ENCODE measurements around the gene LCE1F. TPM values are rescaled to one million over a fixed set of nuclear protein-coding genes. Genes with fewer than 3 reads are reported as not detected.

LCE1F gene
- polyA plus RNA-seq, 1 of the 3 experiments (the other 2 are of a cell fraction) = not detected

DNA sequence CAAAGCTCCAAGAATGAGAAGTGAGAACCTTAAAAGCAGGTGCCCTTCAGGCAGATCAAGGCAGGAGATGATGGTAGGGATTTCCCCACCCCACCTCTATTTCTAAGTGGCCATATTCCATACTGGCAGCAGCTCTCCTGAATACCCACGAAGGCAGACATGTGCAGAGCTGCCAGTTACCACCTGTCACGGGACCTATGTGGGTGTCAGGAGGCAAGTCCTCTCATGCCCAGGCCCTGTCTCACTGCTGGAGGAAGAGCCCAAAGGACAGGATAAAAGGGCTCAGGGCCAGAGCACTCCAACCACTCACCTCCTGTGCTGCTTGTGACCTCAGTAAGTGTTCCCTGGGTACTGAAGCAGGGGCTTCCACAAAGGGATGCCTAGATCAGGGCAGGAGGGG, 36.1 kb downstream of the LCE1F start:
- Histone ChIP-seq H3K36me3 (replicated peaks in 1 of 2; ENCODE audit: control insufficient read depth in 1 of 2, insufficient read depth in 2 of 2, low read length in 1 of 2) (no peaks in the 10 kb centered on the region), H3K4me1 (ENCODE audit: control insufficient read depth in 1 of 2, insufficient read depth in 2 of 2, low read depth in 1 of 2, low read length in 1 of 2) (no peaks in the 10 kb centered on the region), H3K9me3 (no peaks in the 10 kb centered on the region), H3K27me3 (ENCODE audit: insufficient read depth) (no peaks in the 10 kb centered on the region), H4K20me1 (ENCODE audit: insufficient read depth) (no peaks in the 10 kb centered on the region), H3K9ac (no peak overlapping the region), H3K79me2 (ENCODE audit: insufficient read depth) (no peaks in the 10 kb centered on the region), H2AFZ (ENCODE audit: low read depth) (no peak overlapping the region), H3K27ac (ENCODE audit: low read depth in 2 of 2, low read length in 1 of 2) (no peak overlapping the region), H3K4me3 (ENCODE audit: low read depth in 2 of 2, low read length in 1 of 2) (no peak overlapping the region), H3F3A (replicated peaks; ENCODE audit: insufficient read depth) (no peaks in the 10 kb centered on the region), H3K4me2 (no peak overlapping the region), H3K9me2 (no peaks in the 10 kb centered on the region)
- no peak for DNase-seq
- ChIA-PET POLR2A (no interaction called here), CTCF (no interaction called here)
- TF ChIP-seq MEF2A (IDR thresholded peaks at IDR 0.05; ENCODE audit: borderline replicate concordance, low read depth) = no peak
- no peak for TF ChIP-seq RAD21 (IDR thresholded peaks at IDR 0.05; ENCODE audit: low read length)
- no peak for TF ChIP-seq FOXJ3 (CRISPR knock-in tag; IDR thresholded peaks at IDR 0.05)
- no peak for TF ChIP-seq RFX5 (IDR thresholded peaks at IDR 0.05; ENCODE audit: low read length)
- no peak for TF ChIP-seq CHD2 (IDR thresholded peaks at IDR 0.05; ENCODE audit: low read length, partially characterized antibody)
- TF ChIP-seq SMC3 (IDR thresholded peaks at IDR 0.05; ENCODE audit: low read depth, low read length) = no peak
- TF ChIP-seq, protein P1, sequence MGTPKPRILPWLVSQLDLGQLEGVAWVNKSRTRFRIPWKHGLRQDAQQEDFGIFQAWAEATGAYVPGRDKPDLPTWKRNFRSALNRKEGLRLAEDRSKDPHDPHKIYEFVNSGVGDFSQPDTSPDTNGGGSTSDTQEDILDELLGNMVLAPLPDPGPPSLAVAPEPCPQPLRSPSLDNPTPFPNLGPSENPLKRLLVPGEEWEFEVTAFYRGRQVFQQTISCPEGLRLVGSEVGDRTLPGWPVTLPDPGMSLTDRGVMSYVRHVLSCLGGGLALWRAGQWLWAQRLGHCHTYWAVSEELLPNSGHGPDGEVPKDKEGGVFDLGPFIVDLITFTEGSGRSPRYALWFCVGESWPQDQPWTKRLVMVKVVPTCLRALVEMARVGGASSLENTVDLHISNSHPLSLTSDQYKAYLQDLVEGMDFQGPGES (IDR thresholded peaks at IDR 0.05; ENCODE audit: low read depth, low read length) = no peak
- TF ChIP-seq EP300 (IDR thresholded peaks at IDR 0.05; ENCODE audit: borderline replicate concordance in 1 of 2, low read depth in 1 of 2, low read length in 1 of 2) = no peak
- TF ChIP-seq, protein P2, sequence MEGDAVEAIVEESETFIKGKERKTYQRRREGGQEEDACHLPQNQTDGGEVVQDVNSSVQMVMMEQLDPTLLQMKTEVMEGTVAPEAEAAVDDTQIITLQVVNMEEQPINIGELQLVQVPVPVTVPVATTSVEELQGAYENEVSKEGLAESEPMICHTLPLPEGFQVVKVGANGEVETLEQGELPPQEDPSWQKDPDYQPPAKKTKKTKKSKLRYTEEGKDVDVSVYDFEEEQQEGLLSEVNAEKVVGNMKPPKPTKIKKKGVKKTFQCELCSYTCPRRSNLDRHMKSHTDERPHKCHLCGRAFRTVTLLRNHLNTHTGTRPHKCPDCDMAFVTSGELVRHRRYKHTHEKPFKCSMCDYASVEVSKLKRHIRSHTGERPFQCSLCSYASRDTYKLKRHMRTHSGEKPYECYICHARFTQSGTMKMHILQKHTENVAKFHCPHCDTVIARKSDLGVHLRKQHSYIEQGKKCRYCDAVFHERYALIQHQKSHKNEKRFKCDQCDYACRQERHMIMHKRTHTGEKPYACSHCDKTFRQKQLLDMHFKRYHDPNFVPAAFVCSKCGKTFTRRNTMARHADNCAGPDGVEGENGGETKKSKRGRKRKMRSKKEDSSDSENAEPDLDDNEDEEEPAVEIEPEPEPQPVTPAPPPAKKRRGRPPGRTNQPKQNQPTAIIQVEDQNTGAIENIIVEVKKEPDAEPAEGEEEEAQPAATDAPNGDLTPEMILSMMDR (IDR thresholded peaks at IDR 0.05) = no peak
- TF ChIP-seq TCF12 (IDR thresholded peaks at IDR 0.05) = no peak
- TF ChIP-seq, protein P3, sequence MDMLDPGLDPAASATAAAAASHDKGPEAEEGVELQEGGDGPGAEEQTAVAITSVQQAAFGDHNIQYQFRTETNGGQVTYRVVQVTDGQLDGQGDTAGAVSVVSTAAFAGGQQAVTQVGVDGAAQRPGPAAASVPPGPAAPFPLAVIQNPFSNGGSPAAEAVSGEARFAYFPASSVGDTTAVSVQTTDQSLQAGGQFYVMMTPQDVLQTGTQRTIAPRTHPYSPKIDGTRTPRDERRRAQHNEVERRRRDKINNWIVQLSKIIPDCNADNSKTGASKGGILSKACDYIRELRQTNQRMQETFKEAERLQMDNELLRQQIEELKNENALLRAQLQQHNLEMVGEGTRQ (IDR thresholded peaks at IDR 0.05; ENCODE audit: borderline replicate concordance, low read depth, low read length) = no peak
- no peak for TF ChIP-seq JUND (IDR thresholded peaks at IDR 0.05)
- 0% methylated on average over 2 of the region's 2 CpGs for WGBS (ENCODE audit: low lambda C conversion rate)

DNA sequence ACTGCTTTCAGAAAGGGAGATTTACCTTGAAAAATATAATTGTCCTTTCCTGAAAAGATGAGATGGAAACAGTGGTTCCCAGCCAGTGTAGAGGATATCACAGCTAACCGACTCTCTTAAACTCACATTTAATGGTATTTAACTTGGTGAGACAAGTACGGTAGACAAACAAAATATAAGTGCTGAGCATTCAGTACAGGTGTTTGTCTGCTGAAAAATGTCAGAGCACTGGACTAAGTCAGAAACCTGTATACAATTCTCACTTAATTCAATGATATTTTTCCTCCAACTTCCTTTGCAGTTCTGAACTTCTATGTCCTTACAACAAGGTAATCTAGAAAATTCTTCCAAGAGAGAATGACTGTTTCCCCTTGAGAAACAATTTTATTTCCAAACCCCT, 36.7 kb downstream of the LCE1F start, which contains the start of gene LCE1B:
Gene LCE1B, plus strand, starts transcription at position 301 of the 400 bp plus-strand sequence. CDS start 476 bp downstream, outside the sequence.
- Histone ChIP-seq H3K9me3 (no peaks in the 10 kb centered on the region), H3K4me3 (ENCODE audit: low read depth in 2 of 2, low read length in 1 of 2) (no peak within 1 kb of the TSS), H2AFZ (ENCODE audit: low read depth) (no peak within 1 kb of the TSS), H3K9ac (no peak within 1 kb of the TSS), H3K27ac (ENCODE audit: low read depth in 2 of 2, low read length in 1 of 2) (no peak within 1 kb of the TSS), H3F3A (replicated peaks; ENCODE audit: insufficient read depth) (no peaks in the 10 kb centered on the region), H4K20me1 (ENCODE audit: insufficient read depth) (no peaks in the 10 kb centered on the region), H3K4me1 (ENCODE audit: control insufficient read depth in 1 of 2, insufficient read depth in 2 of 2, low read depth in 1 of 2, low read length in 1 of 2) (no peaks in the 10 kb centered on the region), H3K36me3 (replicated peaks in 1 of 2; ENCODE audit: control insufficient read depth in 1 of 2, insufficient read depth in 2 of 2, low read length in 1 of 2) (no peaks in the 10 kb centered on the region), H3K27me3 (ENCODE audit: insufficient read depth) (no peaks in the 10 kb centered on the region), H3K79me2 (ENCODE audit: insufficient read depth) (no peaks in the 10 kb centered on the region), H3K9me2 (no peaks in the 10 kb centered on the region), H3K4me2 (no peak within 1 kb of the TSS)
- no peak for TF ChIP-seq EP300 (IDR thresholded peaks at IDR 0.05; ENCODE audit: borderline replicate concordance in 1 of 2, low read depth in 1 of 2, low read length in 1 of 2)
- TF ChIP-seq GABPA (IDR thresholded peaks at IDR 0.05; ENCODE audit: low read depth) = no peak
- TF ChIP-seq YY1 (IDR thresholded peaks at IDR 0.05; ENCODE audit: low read depth) = no peak
- no peak for TF ChIP-seq FOXJ3 (CRISPR knock-in tag; IDR thresholded peaks at IDR 0.05)
- no peak for TF ChIP-seq TAF1 (IDR thresholded peaks at IDR 0.05; ENCODE audit: borderline replicate concordance, low read depth, low read length)
- TF ChIP-seq, protein P4, sequence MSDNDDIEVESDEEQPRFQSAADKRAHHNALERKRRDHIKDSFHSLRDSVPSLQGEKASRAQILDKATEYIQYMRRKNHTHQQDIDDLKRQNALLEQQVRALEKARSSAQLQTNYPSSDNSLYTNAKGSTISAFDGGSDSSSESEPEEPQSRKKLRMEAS (IDR thresholded peaks at IDR 0.05; ENCODE audit: low read depth) = no peak
- TF ChIP-seq, protein P5, sequence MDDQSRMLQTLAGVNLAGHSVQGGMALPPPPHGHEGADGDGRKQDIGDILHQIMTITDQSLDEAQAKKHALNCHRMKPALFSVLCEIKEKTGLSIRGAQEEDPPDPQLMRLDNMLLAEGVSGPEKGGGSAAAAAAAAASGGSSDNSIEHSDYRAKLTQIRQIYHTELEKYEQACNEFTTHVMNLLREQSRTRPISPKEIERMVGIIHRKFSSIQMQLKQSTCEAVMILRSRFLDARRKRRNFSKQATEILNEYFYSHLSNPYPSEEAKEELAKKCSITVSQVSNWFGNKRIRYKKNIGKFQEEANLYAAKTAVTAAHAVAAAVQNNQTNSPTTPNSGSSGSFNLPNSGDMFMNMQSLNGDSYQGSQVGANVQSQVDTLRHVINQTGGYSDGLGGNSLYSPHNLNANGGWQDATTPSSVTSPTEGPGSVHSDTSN (IDR thresholded peaks at IDR 0.05) = no peak
- TF ChIP-seq RFX5 (IDR thresholded peaks at IDR 0.05; ENCODE audit: low read length) = no peak
- TF ChIP-seq, protein P6, sequence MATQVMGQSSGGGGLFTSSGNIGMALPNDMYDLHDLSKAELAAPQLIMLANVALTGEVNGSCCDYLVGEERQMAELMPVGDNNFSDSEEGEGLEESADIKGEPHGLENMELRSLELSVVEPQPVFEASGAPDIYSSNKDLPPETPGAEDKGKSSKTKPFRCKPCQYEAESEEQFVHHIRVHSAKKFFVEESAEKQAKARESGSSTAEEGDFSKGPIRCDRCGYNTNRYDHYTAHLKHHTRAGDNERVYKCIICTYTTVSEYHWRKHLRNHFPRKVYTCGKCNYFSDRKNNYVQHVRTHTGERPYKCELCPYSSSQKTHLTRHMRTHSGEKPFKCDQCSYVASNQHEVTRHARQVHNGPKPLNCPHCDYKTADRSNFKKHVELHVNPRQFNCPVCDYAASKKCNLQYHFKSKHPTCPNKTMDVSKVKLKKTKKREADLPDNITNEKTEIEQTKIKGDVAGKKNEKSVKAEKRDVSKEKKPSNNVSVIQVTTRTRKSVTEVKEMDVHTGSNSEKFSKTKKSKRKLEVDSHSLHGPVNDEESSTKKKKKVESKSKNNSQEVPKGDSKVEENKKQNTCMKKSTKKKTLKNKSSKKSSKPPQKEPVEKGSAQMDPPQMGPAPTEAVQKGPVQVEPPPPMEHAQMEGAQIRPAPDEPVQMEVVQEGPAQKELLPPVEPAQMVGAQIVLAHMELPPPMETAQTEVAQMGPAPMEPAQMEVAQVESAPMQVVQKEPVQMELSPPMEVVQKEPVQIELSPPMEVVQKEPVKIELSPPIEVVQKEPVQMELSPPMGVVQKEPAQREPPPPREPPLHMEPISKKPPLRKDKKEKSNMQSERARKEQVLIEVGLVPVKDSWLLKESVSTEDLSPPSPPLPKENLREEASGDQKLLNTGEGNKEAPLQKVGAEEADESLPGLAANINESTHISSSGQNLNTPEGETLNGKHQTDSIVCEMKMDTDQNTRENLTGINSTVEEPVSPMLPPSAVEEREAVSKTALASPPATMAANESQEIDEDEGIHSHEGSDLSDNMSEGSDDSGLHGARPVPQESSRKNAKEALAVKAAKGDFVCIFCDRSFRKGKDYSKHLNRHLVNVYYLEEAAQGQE (IDR thresholded peaks at IDR 0.05; ENCODE audit: low read depth, low read length) = no peak
- POLR2A ChIA-PET = no interaction called here
- CTCF ChIA-PET = no interaction called here
- 8% methylated on average over 2 of the region's 2 CpGs for WGBS (ENCODE audit: low lambda C conversion rate)
- DNase-seq = no peak
